Panc1 (cell line): ENCODE data around the gene ZNF471.
A peak's percentile ranks its signal among the peaks of the same experiment; 100 is the strongest.

Experiments
- CTCF ChIP-seq: fragments of 450-650 bp; IDR thresholded peaks from 2 replicates; pipeline ENCODE4 v1.5.1; 2017; ENCODE audit warnings: mild to moderate bottlenecking
- POLR2AphosphoS5 ChIP-seq: IDR thresholded peaks from 2 replicates; pipeline ENCODE4 v1.6.1; 2012; ENCODE audit warnings: mild to moderate bottlenecking, low read depth, low read length, moderate library complexity

GRCh38 chr19:56547535-56547934, 39.9 kb downstream of the ZNF471 start:
- peak; percentile 32 for TF ChIP-seq CTCF
- TF ChIP-seq POLR2AphosphoS5: no peak
